KOPT-K1 (cell line): ENCODE results near the gene CALML5.

Experiments
- H3K27ac ChIP-seq: fragments of 200-600 bp; sonication (generic); 2 replicates; pipeline ENCODE4 v1.5.1; 2016; ENCODE audit warnings: antibody characterized with exemption, mild to moderate bottlenecking, low read depth, low read length; ENCODE audit not compliant: poor library complexity, severe bottlenecking
- H3K36me3 ChIP-seq: fragments of 200-600 bp; sonication (generic); 2 replicates; pipeline ENCODE4 v1.5.1; 2017; ENCODE audit warnings: antibody characterized with exemption, mild to moderate bottlenecking, low read length, moderate library complexity; ENCODE audit not compliant: insufficient read depth
- H3K9me3 ChIP-seq: fragments of 200-600 bp; sonication (generic); 2 replicates; pipeline ENCODE4 v1.5.1; 2017; ENCODE audit warnings: antibody characterized with exemption, low read length, mild to moderate bottlenecking; ENCODE audit not compliant: insufficient read depth, poor library complexity, severe bottlenecking

The CALML5 gene, protein sequence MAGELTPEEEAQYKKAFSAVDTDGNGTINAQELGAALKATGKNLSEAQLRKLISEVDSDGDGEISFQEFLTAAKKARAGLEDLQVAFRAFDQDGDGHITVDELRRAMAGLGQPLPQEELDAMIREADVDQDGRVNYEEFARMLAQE

DNA sequence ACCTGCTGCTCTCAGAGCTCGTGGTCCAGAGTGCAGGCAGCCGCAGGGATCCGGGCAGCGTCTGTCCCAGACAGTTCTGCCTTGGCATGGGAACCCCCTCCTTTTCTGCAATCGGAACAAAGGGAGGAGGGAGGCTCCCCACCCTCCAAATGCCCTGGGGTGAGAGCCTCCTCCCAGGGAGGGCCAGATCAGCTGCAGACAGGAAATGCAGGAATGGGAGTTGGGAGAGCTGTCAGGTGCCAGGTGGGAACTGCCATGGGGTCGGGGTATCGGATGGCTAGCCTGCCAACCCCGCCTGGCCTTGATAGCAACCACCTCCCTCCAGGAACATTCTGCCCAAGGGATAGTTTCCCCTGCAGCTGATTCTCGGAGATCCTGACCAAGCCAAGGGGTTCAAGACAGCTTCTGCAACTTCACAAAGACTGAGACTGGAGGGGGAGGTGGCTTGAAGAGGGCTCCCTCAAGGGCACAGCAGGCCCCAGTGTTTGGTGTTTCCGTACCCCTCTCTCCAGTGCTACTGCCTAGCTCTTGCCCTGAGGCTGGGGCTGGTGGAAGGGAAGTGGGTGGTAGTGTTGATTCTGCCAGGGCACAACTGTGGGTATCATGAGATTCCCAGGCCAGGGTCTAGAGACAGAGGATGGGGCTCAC is at the start of gene CALML5:
TSS of gene CALML5 (minus strand) at position 78 of the 648 bp plus-strand sequence. CDS start 132 bp downstream, outside the sequence.
- H3K9me3 ChIP-seq: no peaks in the 10 kb centered on the region
- no peak within 1 kb of the TSS for H3K27ac ChIP-seq
- H3K36me3 ChIP-seq: no peaks in the 10 kb centered on the region

DNA sequence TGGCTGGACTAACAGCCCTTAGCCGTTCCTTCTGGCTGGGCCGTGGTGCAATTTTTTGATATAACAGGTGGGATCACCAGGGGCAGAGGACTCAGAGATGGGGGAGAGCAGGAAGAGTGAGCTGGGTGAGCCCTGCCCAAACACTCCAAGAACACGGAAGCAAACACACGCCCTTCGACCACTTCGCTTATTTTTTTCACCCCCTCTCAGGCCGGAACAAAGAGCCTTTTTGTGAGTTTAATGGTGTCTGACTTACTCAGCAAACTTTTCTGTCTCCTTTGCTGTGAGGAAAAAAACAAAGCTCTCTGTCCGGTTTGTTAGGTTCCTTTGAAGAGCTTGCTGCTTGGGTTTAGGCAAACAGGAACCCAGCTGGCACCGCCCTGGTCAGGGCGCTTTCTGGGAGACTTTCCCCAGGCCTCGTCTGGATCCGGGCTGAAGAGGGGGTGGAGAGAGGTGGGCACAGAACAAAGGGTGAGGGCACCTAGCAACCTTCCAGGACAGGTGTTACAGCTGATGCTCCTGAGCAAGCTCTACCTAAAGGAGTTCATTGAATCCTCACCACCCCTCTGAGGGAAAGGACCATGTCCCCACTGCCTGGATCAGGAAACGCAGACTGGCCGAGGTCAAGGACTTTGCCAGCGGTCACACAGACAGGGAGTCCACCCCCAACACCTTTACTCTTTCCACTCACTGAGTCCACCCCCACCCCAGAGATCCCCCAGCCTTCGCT is 48.7 kb upstream of the CALML5 start:
- no peaks in the 10 kb centered on the region for H3K36me3 ChIP-seq
- peaks cover 7% of the 10 kb centered on the region for H3K9me3 ChIP-seq
- no peak overlapping the region for H3K27ac ChIP-seq

DNA sequence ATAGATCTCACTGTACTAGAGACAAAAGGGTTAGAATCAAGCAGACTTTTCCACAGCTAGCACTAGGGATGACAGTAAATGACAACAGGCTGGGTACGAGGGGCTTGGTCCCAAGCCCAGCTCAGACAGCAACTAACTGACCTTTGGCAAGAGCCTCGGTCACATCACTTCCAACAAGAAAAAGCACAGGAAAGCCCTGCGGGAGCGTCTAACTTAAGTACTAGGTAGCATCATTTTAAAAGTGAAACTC is 48.2 kb upstream of the CALML5 start:
- Histone ChIP-seq H3K27ac (no peak overlapping the region), H3K36me3 (no peaks in the 10 kb centered on the region), H3K9me3 (peaks cover 11% of the 10 kb centered on the region)

DNA sequence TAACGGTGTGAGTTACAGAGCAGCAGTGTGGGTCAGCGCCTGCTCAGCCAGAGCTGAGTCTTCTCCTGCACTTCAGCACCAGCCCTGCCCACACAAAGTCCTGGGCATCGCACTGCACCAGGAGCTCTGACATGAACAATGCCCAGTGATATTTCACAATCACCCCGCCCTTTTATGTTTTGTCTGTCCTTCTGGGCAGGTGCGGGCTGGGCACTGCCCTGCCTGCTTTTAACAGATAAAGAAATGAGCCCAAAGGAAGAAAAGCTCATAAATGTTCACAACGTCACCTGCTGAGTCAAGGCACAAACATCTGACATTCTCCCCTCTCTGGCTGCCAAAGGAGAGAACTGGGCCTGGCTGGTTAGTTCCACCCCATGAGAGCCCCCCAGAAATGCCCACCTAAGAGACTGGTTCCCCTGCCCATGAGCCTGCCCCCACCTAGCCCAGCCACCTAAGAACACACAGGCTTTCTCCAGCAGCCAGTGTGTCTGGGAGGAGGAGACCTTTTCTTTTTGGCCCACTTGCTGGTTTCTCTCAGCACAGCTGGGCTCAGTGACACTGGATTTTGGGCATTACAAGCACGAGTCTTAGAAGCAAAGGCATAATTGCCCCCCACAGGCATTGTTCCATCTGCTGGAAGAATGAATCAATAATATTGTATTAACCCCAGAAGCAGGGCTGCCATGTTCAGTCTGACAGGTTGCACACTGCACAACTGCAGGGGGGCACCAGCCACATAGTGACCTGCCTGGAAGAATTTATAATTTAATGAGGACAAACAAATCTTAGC is 47.7 kb upstream of the CALML5 start:
- Histone ChIP-seq H3K27ac (no peak overlapping the region), H3K9me3 (peaks cover 16% of the 10 kb centered on the region), H3K36me3 (no peaks in the 10 kb centered on the region)

DNA sequence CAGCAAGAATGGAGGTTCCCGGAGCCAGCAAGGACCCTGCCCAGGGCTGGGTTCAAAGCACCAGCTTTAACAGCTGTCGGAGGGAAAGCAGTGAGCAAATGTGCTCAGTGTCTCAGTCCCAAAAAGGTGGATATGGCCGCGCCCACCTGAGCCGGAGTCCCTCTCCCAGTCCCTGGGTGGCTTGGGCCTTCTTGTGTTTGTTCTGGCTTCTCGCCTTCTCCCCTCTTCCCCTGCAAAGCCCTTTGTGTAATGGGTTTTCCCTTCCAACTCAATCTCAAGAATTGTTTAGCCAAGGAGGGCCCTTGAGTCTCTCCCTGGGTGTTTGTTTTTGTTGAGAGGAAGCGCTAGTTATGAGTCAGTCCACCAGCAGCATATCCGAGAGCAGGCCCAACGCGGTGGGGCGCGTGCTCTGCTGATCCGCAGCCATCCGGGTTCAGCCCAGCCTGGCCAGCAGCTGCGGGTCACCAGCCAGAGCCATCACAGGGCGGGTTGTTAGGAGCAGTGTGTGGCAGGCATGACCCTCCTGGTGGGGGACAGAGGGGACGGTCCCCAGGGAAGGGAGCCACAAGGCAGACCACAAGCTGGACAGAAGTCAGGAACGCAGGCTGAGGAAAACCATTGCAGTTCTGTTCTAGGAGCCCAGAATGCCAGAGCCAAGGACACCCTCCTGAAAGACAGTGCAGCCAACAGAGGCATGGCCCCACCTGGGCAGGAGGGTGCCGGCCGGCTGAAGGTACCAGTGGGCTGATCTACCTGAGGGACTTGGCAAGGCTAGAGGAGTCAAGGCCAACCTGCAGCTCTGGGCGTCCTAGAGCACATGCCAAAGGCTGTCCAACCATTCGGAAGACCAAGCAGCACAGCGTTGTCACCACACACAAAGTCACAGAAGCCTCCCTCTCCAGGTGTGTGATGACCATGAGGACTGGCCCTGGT is 46.7 kb upstream of the CALML5 start:
- no peaks in the 10 kb centered on the region for H3K36me3 ChIP-seq
- peaks cover 26% of the 10 kb centered on the region for H3K9me3 ChIP-seq
- H3K27ac ChIP-seq: no peak overlapping the region

DNA sequence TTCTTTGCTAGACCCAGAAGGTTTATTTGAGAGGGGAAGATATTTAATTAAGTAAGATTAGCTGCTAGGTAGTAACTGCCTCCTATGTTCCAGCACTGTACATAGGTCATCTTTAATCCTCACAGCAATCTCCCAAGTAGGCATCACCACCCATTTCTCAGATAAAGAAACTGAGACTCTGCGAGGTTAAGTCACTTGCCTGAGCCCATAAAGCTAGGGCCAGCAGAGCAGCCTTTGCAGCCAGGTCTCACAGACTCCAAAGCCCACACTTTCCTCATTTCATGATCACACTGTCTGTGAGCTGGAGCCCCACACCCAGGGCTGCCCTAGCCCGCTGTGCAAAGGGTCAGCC is 46.0 kb upstream of the CALML5 start:
- H3K9me3 ChIP-seq: peaks cover 31% of the 10 kb centered on the region
- H3K36me3 ChIP-seq: no peaks in the 10 kb centered on the region
- H3K27ac ChIP-seq: no peak overlapping the region

DNA sequence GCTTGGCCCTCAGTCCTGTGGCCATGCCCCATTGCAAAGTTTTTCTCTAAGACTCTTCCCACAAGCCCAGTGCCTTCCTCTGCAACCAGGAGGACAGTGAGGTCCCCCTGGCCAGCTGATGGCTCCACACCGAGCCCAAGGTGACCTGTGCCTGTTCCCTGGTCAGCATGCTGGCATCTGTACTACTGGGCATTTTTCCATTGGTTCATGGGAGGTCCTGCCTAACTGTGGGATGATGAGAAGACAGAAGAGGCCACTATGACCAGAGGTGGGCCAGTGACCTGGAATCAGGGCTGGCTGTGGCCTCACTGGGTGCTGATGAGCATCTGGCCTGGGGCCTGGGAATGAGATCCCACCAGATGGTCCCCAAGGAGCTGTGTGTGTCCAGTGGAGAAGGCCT is 45.6 kb upstream of the CALML5 start:
- no peak overlapping the region for H3K27ac ChIP-seq
- peaks cover 31% of the 10 kb centered on the region for H3K9me3 ChIP-seq

DNA sequence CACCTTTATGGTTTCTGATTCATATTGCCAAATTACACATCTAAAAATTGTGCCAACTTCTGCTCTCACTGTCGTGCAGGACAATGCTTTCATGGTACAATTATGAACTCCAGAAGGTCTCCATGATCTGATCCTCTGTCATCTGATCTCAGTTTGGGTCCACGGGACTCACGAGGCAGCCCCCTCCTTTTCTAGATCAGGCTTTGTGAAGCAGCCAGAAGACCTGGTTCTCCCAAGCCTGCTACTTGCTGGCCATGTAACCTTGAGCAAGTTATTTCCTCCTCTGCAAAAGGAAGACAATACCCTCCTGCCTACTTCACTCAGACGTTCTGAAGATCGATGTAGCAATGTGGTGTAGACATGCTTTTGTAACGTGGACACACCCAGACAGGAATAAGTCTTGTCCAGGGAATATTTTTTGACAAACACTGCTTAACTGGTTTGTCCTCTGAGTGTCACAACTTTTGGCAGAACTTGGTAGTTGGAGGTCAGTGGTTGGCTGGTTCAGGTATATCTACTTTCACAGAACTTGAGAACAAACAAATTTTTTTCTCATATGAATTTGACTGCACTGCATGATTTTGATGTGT is 44.9 kb upstream of the CALML5 start:
- Histone ChIP-seq H3K9me3 (peaks cover 31% of the 10 kb centered on the region), H3K27ac (no peak overlapping the region), H3K36me3 (no peaks in the 10 kb centered on the region)

More for the DNA sequence above, 45.6 kb upstream of the CALML5 start:
- no peaks in the 10 kb centered on the region for H3K36me3 ChIP-seq

DNA sequence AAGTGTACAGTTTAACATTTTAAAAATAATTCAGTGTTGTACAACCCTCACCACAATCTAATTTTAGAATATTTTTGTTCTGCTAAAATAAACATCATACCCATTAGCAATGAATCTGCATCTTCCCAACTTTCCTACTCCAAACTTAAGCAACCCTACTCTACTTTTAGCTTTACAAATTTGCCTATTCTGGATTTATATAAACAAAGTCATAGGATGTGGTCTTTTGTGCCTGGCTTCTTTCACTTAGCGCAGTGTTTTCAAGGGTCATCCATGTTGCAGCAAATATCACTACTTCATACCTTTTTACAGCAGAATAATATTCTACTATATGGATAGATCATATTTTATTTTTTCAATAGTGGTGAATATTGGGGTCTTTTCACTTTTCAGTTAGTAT is 44.3 kb upstream of the CALML5 start:
- H3K36me3 ChIP-seq: no peaks in the 10 kb centered on the region
- no peak overlapping the region for H3K27ac ChIP-seq
- peaks cover 31% of the 10 kb centered on the region for H3K9me3 ChIP-seq

DNA sequence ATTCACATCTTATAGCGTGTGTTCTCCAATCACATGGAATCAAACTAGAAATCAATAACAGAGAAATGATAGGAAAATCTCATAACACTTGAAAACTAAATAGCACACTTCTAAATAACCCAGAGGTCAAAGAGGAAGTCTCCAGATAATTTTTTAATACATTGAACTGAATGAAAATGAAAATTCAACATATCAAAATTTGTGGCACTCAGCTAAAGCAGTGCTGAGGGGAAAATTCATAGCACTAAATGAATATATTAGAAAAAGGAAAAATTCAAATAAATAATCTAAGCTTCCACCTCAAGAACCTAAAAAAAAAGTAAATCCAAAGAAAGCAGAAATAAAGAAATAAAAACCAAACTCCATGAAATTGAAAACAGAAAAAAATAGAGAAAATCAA is 42.7 kb upstream of the CALML5 start:
- Histone ChIP-seq H3K9me3 (peaks cover 31% of the 10 kb centered on the region), H3K27ac (no peak overlapping the region), H3K36me3 (no peaks in the 10 kb centered on the region)

DNA sequence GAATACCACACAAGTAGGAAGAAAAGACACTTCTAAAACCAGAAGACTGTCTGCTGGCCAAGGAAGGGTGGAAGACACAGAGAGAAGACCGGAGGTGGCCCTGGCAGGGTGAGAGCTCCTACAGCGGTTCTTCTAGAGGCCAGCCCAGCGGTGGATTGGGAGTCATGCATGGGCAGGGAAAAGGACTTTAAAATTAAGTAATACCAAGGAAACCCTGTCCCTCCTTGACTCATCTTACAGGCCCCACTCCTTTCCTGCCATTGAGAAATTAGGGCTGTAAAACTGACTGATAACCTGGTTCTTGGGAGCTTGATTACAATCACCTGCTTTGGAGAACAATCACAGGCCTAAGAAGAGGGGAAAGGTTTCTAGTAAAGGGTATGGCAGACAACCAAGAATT is 41.5 kb upstream of the CALML5 start:
- H3K27ac ChIP-seq: no peak overlapping the region
- H3K36me3 ChIP-seq: no peaks in the 10 kb centered on the region
- H3K9me3 ChIP-seq: peaks cover 31% of the 10 kb centered on the region

DNA sequence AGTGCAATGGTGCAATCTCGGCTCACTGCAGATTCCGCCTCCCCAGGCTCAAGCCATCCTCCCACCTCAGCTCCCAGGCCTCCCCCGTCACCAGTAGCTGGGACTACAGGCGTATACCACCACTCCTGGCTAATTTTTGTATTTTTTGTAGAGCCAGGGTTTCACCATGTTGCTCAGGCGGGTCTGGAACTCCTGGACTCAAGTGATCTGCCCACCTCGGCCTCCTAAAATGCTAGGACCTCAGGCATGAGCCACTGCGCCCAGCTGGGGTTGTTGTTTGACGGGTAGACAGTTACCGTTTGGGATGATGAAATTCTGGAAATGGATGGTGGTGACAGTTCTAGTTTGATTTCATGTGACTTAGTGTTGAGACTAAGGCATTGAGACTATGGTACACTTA is 40.7 kb upstream of the CALML5 start:
- peaks cover 31% of the 10 kb centered on the region for H3K9me3 ChIP-seq
- no peaks in the 10 kb centered on the region for H3K36me3 ChIP-seq
- no peak overlapping the region for H3K27ac ChIP-seq

DNA sequence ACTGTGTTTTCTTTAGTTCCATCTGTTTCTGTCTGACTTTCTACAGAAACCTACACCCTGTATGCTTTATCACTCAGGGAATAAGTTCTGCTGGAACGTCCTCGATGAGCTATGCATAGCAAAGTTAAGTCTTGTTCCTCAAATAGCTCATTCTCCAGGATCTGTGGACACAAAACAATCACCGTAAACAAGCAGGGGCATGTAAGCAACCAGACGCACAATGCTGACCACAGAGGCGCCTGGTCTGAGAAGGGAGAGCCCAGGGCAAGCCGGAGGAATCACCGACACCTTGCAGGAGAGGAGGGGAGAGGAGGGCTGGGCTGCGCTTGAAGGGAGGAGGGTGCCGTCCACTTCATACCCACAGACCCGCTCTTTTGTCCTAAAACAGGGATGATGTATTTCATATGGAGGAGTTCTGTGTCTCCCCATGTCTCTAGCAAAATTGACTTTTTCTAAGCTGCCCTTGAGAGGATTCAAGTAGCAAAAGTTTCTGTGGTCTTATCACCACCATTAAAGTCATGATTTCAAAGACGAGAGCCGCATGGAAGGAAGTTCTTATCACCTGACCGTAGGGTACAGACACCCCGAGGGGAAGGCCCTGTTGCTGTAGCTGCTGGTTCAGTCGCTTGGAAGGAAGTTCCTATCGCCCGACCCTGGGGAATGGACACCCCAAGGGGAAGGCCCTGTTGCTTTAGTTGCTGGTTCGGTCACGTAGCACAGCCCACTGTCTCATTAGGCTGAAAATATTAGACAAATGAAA is 39.7 kb upstream of the CALML5 start:
- Histone ChIP-seq H3K36me3 (no peaks in the 10 kb centered on the region), H3K27ac (no peak overlapping the region), H3K9me3 (peaks cover 26% of the 10 kb centered on the region)

DNA sequence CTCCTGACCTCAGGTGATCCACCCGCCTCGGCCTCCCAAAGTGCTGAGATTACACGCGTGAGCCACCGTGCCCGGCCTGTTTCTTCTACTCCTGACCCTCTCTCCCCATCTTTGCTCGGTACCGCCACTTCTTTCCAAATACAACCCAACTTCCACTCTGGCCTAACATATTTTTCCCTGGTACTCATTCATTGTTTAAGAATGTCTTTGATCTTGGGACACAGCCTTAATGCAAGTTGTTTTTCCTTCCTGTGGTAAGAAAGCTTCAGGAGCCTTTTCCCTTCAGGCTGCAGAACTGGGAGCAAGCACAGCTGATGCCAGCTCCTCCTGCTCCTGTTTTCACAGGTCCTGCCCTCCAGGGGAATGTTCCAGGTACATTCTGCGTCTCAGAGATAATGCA is 39.1 kb upstream of the CALML5 start:
- Histone ChIP-seq H3K27ac (no peak overlapping the region), H3K9me3 (peaks cover 24% of the 10 kb centered on the region), H3K36me3 (no peaks in the 10 kb centered on the region)
